GM19035 (cell line): Measurements from ENCODE around the gene DNAJC15.
"Not testable (repeated sequence)": the region's sequence is repeated elsewhere in the genome, so short reads cannot be mapped to it uniquely, and the experiment has no call there.

ENCODE experiments used
- ATAC-seq: cut with Tn5 transposase; IDR thresholded peaks from one replicate; pipeline ENCODE4 v1.9.1; 2021; ENCODE audit not compliant: unreplicated experiment

DNAJC15 gene

GRCh38 chr13:43042410-43042921, 19.1 kb downstream of the DNAJC15 start:
- no peak for ATAC-seq

- peak; percentile 30 for ATAC-seq
These were observed 21.4 kb downstream of the DNAJC15 start for GRCh38 chr13:43044720-43045301.

- ATAC-seq, result peak; percentile 27
These were observed 22.0 kb downstream of the DNAJC15 start for GRCh38 chr13:43045302-43045773.

GRCh38 chr13:43046259-43046658, 22.9 kb downstream of the DNAJC15 start:
- no peak for ATAC-seq

GRCh38 chr13:43054803-43055802, 31.7 kb downstream of the DNAJC15 start:
- ATAC-seq, result peak; percentile 54

GRCh38 chr13:43057653-43058317, 34.4 kb downstream of the DNAJC15 start:
- no peak for ATAC-seq

GRCh38 chr13:43058318-43058674, 34.9 kb downstream of the DNAJC15 start:
- no peak for ATAC-seq

- no peak for ATAC-seq
These were observed 35.4 kb downstream of the DNAJC15 start for GRCh38 chr13:43058831-43059230.

GRCh38 chr13:43059779-43060178, 36.4 kb downstream of the DNAJC15 start:
- ATAC-seq, result not testable (repeated sequence)

GRCh38 chr13:43060806-43061205, 37.4 kb downstream of the DNAJC15 start:
- ATAC-seq, result not testable (repeated sequence)

- ATAC-seq, result no peak
These were observed 38.3 kb downstream of the DNAJC15 start for GRCh38 chr13:43061496-43062280.

GRCh38 chr13:43071824-43072223, 48.4 kb downstream of the DNAJC15 start:
- ATAC-seq, result no peak

- no peak for ATAC-seq
These were observed 49.0 kb downstream of the DNAJC15 start for GRCh38 chr13:43072394-43072793.

- ATAC-seq, result peak; percentile 75
These were observed 51.6 kb downstream of the DNAJC15 start for GRCh38 chr13:43074824-43075510.

- ATAC-seq, result not testable (repeated sequence)
These were observed 52.1 kb downstream of the DNAJC15 start for GRCh38 chr13:43075511-43075902.

- ATAC-seq, result no peak
These were observed 53.7 kb downstream of the DNAJC15 start for GRCh38 chr13:43077046-43077445.

- no peak for ATAC-seq
These were observed 54.1 kb downstream of the DNAJC15 start for GRCh38 chr13:43077461-43077860.

GRCh38 chr13:43077906-43078305, 54.5 kb downstream of the DNAJC15 start:
- ATAC-seq, result no peak

- no peak for ATAC-seq
These were observed 55.0 kb downstream of the DNAJC15 start for GRCh38 chr13:43078399-43078798.

- ATAC-seq, result no peak
These were observed 56.1 kb downstream of the DNAJC15 start for GRCh38 chr13:43079392-43079931.
